PC-9 (cell line): ENCODE results near the gene MMAB.

ENCODE experiments used
- EZH2 ChIP-seq: fragments of 200-600 bp; sonication (generic); IDR thresholded peaks from 2 replicates; pipeline ENCODE4 v1.8.0; 2017; ENCODE audit warnings: antibody characterized with exemption, low read depth
- TF ChIP-seq, protein P1 (sequence below): fragments of 200-600 bp; sonication (generic); conservative IDR thresholded peaks from 2 replicates; pipeline ENCODE4 v1.6.1; 2017; ENCODE audit warnings: mixed run types, antibody characterized with exemption, mild to moderate bottlenecking, moderate library complexity

DNA sequence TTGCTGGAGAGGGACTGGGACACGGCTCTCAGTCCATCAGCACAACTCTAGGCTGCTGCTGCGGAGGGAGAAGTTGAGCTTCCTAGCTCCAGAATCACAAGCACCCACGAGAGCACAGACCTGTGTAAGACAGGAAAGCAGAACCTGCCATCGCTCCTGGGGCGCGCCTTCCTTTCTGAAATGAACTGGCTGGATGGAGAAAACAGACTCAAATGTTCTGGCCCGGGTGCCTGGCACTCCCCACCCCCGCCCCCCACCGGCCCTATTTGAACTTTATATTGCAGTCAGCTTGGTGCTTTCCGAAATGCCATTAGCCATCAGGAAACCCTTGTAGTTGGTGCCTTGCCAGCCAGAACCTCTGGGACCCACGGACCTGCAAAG, 24.1 kb upstream of the MMAB start:
- TF ChIP-seq, protein P1, sequence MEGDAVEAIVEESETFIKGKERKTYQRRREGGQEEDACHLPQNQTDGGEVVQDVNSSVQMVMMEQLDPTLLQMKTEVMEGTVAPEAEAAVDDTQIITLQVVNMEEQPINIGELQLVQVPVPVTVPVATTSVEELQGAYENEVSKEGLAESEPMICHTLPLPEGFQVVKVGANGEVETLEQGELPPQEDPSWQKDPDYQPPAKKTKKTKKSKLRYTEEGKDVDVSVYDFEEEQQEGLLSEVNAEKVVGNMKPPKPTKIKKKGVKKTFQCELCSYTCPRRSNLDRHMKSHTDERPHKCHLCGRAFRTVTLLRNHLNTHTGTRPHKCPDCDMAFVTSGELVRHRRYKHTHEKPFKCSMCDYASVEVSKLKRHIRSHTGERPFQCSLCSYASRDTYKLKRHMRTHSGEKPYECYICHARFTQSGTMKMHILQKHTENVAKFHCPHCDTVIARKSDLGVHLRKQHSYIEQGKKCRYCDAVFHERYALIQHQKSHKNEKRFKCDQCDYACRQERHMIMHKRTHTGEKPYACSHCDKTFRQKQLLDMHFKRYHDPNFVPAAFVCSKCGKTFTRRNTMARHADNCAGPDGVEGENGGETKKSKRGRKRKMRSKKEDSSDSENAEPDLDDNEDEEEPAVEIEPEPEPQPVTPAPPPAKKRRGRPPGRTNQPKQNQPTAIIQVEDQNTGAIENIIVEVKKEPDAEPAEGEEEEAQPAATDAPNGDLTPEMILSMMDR, result no peak
- TF ChIP-seq EZH2, result no peak
